CD4-positive, alpha-beta T cell (primary cell): ENCODE results near the gene KRTAP10-11. TPM values are rescaled to one million over a fixed set of nuclear protein-coding genes. Genes with fewer than 3 reads are reported as not detected.

ENCODE experiments used
- ATAC-seq: fragments of 200-7000 bp; cut with Tn5 transposase; one replicate; pipeline ENCODE4 v1.10.0; 2022; ENCODE audit warnings: mild to moderate bottlenecking; ENCODE audit not compliant: poor library complexity
- CTCF ChIA-PET: fragments of 350-600 bp; sonication (Branson Sonifier 250); formaldehyde crosslinking; loops from one replicate; lab custom pipeline; 2021; ENCODE audit warnings: antibody characterized with exemption, inconsistent platforms; lab: Charles Lee
- POLR2A ChIA-PET: fragments of 350-600 bp; sonication (Branson Sonifier 250); formaldehyde crosslinking; loops from one replicate; lab custom pipeline; 2021; ENCODE audit warnings: antibody characterized with exemption, inconsistent platforms; lab: Charles Lee
- DNase-seq, 14 experiments: peaks; one replicate each; pipeline ENCODE4 v3.0.0-alpha.2; 2013 to 2020; ENCODE audit warnings: mixed read lengths in 2 of 14
- H3K27ac ChIP-seq, 2 donors: one replicate each; pipeline versions ENCODE4 v1.5.1 to v1.7.0; 2013; ENCODE audit warnings: low read length in 2 of 2, low read depth in 1 of 2, mild to moderate bottlenecking in 1 of 2
- H3K27me3 ChIP-seq, 2 experiments: 1 replicate in 1 of 2; 2 replicates in 1 of 2; pipeline versions ENCODE4 v1.6.1 to v1.7.0; 2013; ENCODE audit warnings: low read length in 2 of 2, control low read depth in 1 of 2, mild to moderate bottlenecking in 1 of 2, moderate library complexity in 1 of 2; ENCODE audit not compliant: insufficient read depth in 2 of 2, control insufficient read depth in 1 of 2
- H3K36me3 ChIP-seq: one replicate; pipeline ENCODE4 v1.6.1; 2013; ENCODE audit warnings: low read length, control low read depth; ENCODE audit not compliant: insufficient read depth
- H3K4me1 ChIP-seq: one replicate; pipeline ENCODE4 v1.6.1; 2013; ENCODE audit warnings: low read length, control low read depth; ENCODE audit not compliant: insufficient read depth
- H3K4me3 ChIP-seq: one replicate; pipeline ENCODE4 v1.5.1; 2013; ENCODE audit warnings: mild to moderate bottlenecking, low read length, moderate library complexity
- H3K9me3 ChIP-seq, 2 experiments: 1 replicate in 1 of 2; 2 replicates in 1 of 2; pipeline versions ENCODE4 v1.6.1 to v1.7.0; 2013; ENCODE audit warnings: low read length in 2 of 2, mild to moderate bottlenecking in 2 of 2, control low read depth in 1 of 2, moderate library complexity in 1 of 2; ENCODE audit not compliant: control insufficient read depth in 1 of 2, insufficient read depth in 1 of 2
- H3K27ac Mint-ChIP-seq: one replicate; pipeline ENCODE4 v1.8.0; 2020; ENCODE audit warnings: mixed read lengths
- H3K27me3 Mint-ChIP-seq: one replicate; pipeline ENCODE4 v1.8.0; 2021; ENCODE audit warnings: mixed read lengths
- H3K36me3 Mint-ChIP-seq: one replicate; pipeline ENCODE4 v1.8.0; 2021; ENCODE audit warnings: low read depth, mixed read lengths
- H3K4me1 Mint-ChIP-seq: one replicate; pipeline ENCODE4 v1.8.0; 2021; ENCODE audit warnings: low read depth, mixed read lengths
- H3K4me3 Mint-ChIP-seq: one replicate; pipeline ENCODE4 v1.8.0; 2020; ENCODE audit warnings: mild to moderate bottlenecking, mixed read lengths
- H3K9me3 Mint-ChIP-seq: one replicate; pipeline ENCODE4 v1.8.0; 2020; ENCODE audit warnings: mixed read lengths
- CTCF ChIP-seq: fragments of 200-600 bp; IDR thresholded peaks from one replicate; pipeline ENCODE4 v1.8.0; 2022; ENCODE audit warnings: antibody characterized with exemption, mild to moderate bottlenecking
- intact Hi-C, 2 experiments: fragments of 100-400 bp; cut with DNase I in 1 of 2; cut with micrococcal nuclease in 1 of 2; formaldehyde crosslinking; loops; one replicate each; pipeline versions ENCODE4 v1.15.1 to v1.9.0; 2023 to 2025; cut with DNase I, micrococcal nuclease
- total RNA-seq, 174 experiments: library from RNA in 2 of 174; stranded (reverse) in 2 of 174; gene quantifications; one replicate each; pipeline ENCODE4 v1.2.3 and lab custom pipeline; 2021 to 2026

Gene KRTAP10-11
- total RNA-seq, 2 experiments from 2014 or later, result not detected

GRCh38 chr21:44615911-44616590 lies 30.2 kb upstream of the KRTAP10-11 start:
- no peaks in the 10 kb centered on the region for H3K27me3 Mint-ChIP-seq
- CTCF ChIA-PET, result no interaction called here
- intact Hi-C loops, result loop anchor here (5.0 to 10.0 kb wide), 3 partner anchors 36 to 106 kb away; partner anchors contain the start of genes KRTAP10-1 (in 1 of the 2) and KRTAP12-4 (in 1 of the 2)

GRCh38 chr21:44616591-44616926 lies 29.7 kb upstream of the KRTAP10-11 start:
- H3K27me3 Mint-ChIP-seq, result no peaks in the 10 kb centered on the region
- peak overlapping the region; percentile 25 for H3K4me3 Mint-ChIP-seq
- H3K9me3 ChIP-seq, result peaks cover 13 to 16% of the 10 kb centered on the region in 2 experiments
- H3K4me3 ChIP-seq, result no peak overlapping the region
- no peaks in the 10 kb centered on the region for H3K27me3 ChIP-seq
- CTCF ChIA-PET, result no interaction called here
- no peak for ATAC-seq
- POLR2A ChIA-PET, result interaction anchor here (1.4 kb wide), 1 partner anchor 41 kb away, joined by 3 read pairs; the partner anchor contains the start of gene KRTAP12-3
- H3K36me3 ChIP-seq, result no peaks in the 10 kb centered on the region
- no peak for DNase-seq
- no peak overlapping the region for H3K27ac Mint-ChIP-seq
- no peak overlapping the region for H3K27ac ChIP-seq
- TF ChIP-seq CTCF, result no peak
- H3K36me3 Mint-ChIP-seq, result peaks cover 28% of the 10 kb centered on the region
- peaks cover 52% of the 10 kb centered on the region for H3K4me1 Mint-ChIP-seq
- H3K4me1 ChIP-seq, result peaks cover 42% of the 10 kb centered on the region
- intact Hi-C loops, result loop anchor here (5.0 to 10.0 kb wide), 3 partner anchors 36 to 106 kb away; partner anchors contain the start of genes KRTAP10-1 (in 1 of the 2) and KRTAP12-4 (in 1 of the 2)
- H3K9me3 Mint-ChIP-seq, result peaks cover 16% of the 10 kb centered on the region

More at GRCh38 chr21:44615911-44616590, 30.2 kb upstream of the KRTAP10-11 start:
- Mint-ChIP-seq H3K27ac (peak overlapping the region; percentile 14), H3K9me3 (peaks cover 16% of the 10 kb centered on the region), H3K36me3 (peaks cover 24% of the 10 kb centered on the region), H3K4me3 (peak overlapping the region; percentile 25), H3K4me1 (peaks cover 52% of the 10 kb centered on the region)
- peaks cover 42% of the 10 kb centered on the region for H3K4me1 ChIP-seq
- no peak for TF ChIP-seq CTCF
- peaks cover 15 to 17% of the 10 kb centered on the region in 2 experiments for H3K9me3 ChIP-seq
- no peaks in the 10 kb centered on the region for H3K36me3 ChIP-seq
- no peak overlapping the region for H3K4me3 ChIP-seq
- ATAC-seq (no peak), DNase-seq (no peak)
- POLR2A ChIA-PET, result interaction anchor here (1.4 kb wide), 1 partner anchor 42 kb away, joined by 3 read pairs; the partner anchor contains the start of gene KRTAP12-3
- H3K27me3 ChIP-seq, result no peaks in the 10 kb centered on the region
- H3K27ac ChIP-seq, result no peak overlapping the region

- Histone ChIP-seq H3K27ac (no peak overlapping the region), H3K36me3 (no peaks in the 10 kb centered on the region), H3K4me1 (peaks cover 42% of the 10 kb centered on the region), H3K9me3 (peaks cover 10 to 11% of the 10 kb centered on the region in 2 experiments), H3K27me3 (no peaks in the 10 kb centered on the region), H3K4me3 (no peak overlapping the region)
- Mint-ChIP-seq H3K27ac (peak overlapping the region; percentile 88), H3K36me3 (peaks cover 33% of the 10 kb centered on the region), H3K4me1 (peaks cover 52% of the 10 kb centered on the region), H3K27me3 (no peaks in the 10 kb centered on the region), H3K4me3 (no peak overlapping the region), H3K9me3 (peaks cover 20% of the 10 kb centered on the region)
- intact Hi-C loops, result loop anchor here (5.0 to 10.0 kb wide), 3 partner anchors 35 to 105 kb away; partner anchors contain the start of genes KRTAP10-1 (in 1 of the 2) and KRTAP12-4 (in 1 of the 2)
- TF ChIP-seq CTCF, result no peak
- ATAC-seq, result no peak
- DNase-seq, result no peak
- ChIA-PET CTCF (no interaction called here), POLR2A (interaction anchor here (1.4 kb wide), 1 partner anchor 41 kb away, joined by 3 read pairs; the partner anchor contains the start of gene KRTAP12-3)
Observed at GRCh38 chr21:44617071-44617501, 29.1 kb upstream of the KRTAP10-11 start.
